ENCODE data around the gene ZNF580. TPM values are rescaled to one million over a fixed set of nuclear protein-coding genes. Genes with fewer than 3 reads are reported as not detected.

The ZNF580 gene
- total and polyA plus RNA-seq, 2 of the 13 experiments (the other 11 are each of a cell fraction or from before 2014, with no cell fraction given): 4.4 to 6.0 TPM

- TF ChIP-seq GATA4 (IDR thresholded peaks at IDR 0.05; ENCODE audit: borderline replicate concordance, low read depth): peak; percentile 22; the same call in 1 of the 2 replicates
- TF ChIP-seq NR2F6 (IDR thresholded peaks at IDR 0.05): no peak
- TF ChIP-seq NR2F6 (CRISPR knock-in tag; IDR thresholded peaks at IDR 0.05): peak; percentile 43; the same call in 1 of the 2 replicates
- TF ChIP-seq ZNF275 (CRISPR knock-in tag; IDR thresholded peaks at IDR 0.05; ENCODE audit: borderline replicate concordance): no peak
- TF ChIP-seq HMG20B (CRISPR knock-in tag; conservative IDR thresholded peaks at IDR 0.05): no peak
- TF ChIP-seq NAIF1 (CRISPR knock-in tag; IDR thresholded peaks at IDR 0.05; ENCODE audit: borderline replicate concordance): peak; percentile 49; the same call in 1 of the 2 replicates
- TF ChIP-seq MEIS2 (CRISPR knock-in tag; IDR thresholded peaks at IDR 0.05): peak; percentile 21; the same call in 1 of the 2 replicates
- no peak for TF ChIP-seq ZBTB42 (CRISPR knock-in tag; IDR thresholded peaks at IDR 0.05)
- 0 out of 2 replicates have a peak, but pooled peaks have one; percentile 54 for TF ChIP-seq NR2F2 (IDR thresholded peaks at IDR 0.05; ENCODE audit: borderline replicate concordance, low read depth)
- peak; percentile 43; the same call in 1 of the 2 replicates for TF ChIP-seq MIER2 (CRISPR knock-in tag; IDR thresholded peaks at IDR 0.05)
- 0 out of 4 replicates have a peak, but pooled peaks of 1 of the 2 experiments have one; percentile 12 for TF ChIP-seq ATF4 (CRISPR knock-in tag; IDR thresholded peaks at IDR 0.05)
- peak; percentile 73 for TF ChIP-seq ZNF607 (CRISPR knock-in tag; IDR thresholded peaks at IDR 0.05; ENCODE audit: borderline replicate concordance)
- no peak; the same call in 1 of the 2 replicates for TF ChIP-seq KLF9 (CRISPR knock-in tag; IDR thresholded peaks at IDR 0.05; ENCODE audit: low read depth)
- no peak for TF ChIP-seq SMARCC2 (IDR thresholded peaks at IDR 0.05)
- TF ChIP-seq KDM5A (IDR thresholded peaks at IDR 0.05; ENCODE audit: borderline replicate concordance, low read length): peak; percentile 99
- 0 out of 2 replicates have a peak, but pooled peaks have one; percentile 52 for TF ChIP-seq BRF2 (CRISPR knock-in tag; IDR thresholded peaks at IDR 0.05)
- peak; percentile 84; the same call in 1 of the 2 replicates for TF ChIP-seq ZNF788 (CRISPR knock-in tag; IDR thresholded peaks at IDR 0.05; ENCODE audit: borderline replicate concordance)
- TF ChIP-seq SNAPC5 (CRISPR knock-in tag; IDR thresholded peaks at IDR 0.05; ENCODE audit: borderline replicate concordance): no peak
Measured at GRCh38 chr19:55643003-55643886, 2.4 kb downstream of the ZNF580 start, which contains the start of gene ZNF581 (continued).
